Neutrophil (primary cell): ENCODE results near the gene NPEPL1.
"Not testable (repeated sequence)": the region's sequence is repeated elsewhere in the genome, so short reads cannot be mapped to it uniquely, and the experiment has no call there.

Source experiments
- H3K27ac ChIP-seq: fragments of 200-600 bp; sonication (generic); 2 replicates; pipeline ENCODE4 v1.5.1; 2016; ENCODE audit warnings: mild to moderate bottlenecking, moderate library complexity
- H3K27me3 ChIP-seq: fragments of 200-600 bp; sonication (generic); 2 replicates; pipeline ENCODE4 v1.6.0; 2016; ENCODE audit warnings: mild to moderate bottlenecking
- H3K36me3 ChIP-seq: fragments of 200-600 bp; sonication (generic); 2 replicates; pipeline ENCODE4 v1.5.1; 2017
- H3K4me1 ChIP-seq, 2 experiments: fragments of 200-600 bp in 1 of 2; sonication (generic) in 1 of 2; 1 replicate in 1 of 2; 2 replicates in 1 of 2; pipeline versions ENCODE4 v1.5.1 to v1.6.1; 2013 to 2016; ENCODE audit warnings: low read depth in 1 of 2, low read length in 1 of 2, mild to moderate bottlenecking in 1 of 2, moderate library complexity in 1 of 2; ENCODE audit not compliant: control insufficient read depth in 1 of 2, insufficient read depth in 1 of 2
- H3K4me3 ChIP-seq, 2 experiments: fragments of 200-600 bp in 1 of 2; sonication (generic) in 1 of 2; 1 replicate in 1 of 2; 2 replicates in 1 of 2; pipeline ENCODE4 v1.5.1; 2013 to 2016; ENCODE audit warnings: low read depth in 1 of 2, low read length in 1 of 2, mild to moderate bottlenecking in 1 of 2, moderate library complexity in 1 of 2
- H3K9me3 ChIP-seq: fragments of 200-600 bp; sonication (generic); 2 replicates; pipeline ENCODE4 v1.5.1; 2016
- CTCF ChIP-seq: fragments of 200-600 bp; sonication (generic); IDR thresholded peaks from 2 replicates; pipeline ENCODE4 v1.5.1; 2016; ENCODE audit warnings: antibody characterized with exemption

NPEPL1 gene

GRCh38 chr20:58747211-58747610, 54.6 kb downstream of the NPEPL1 start:
- Histone ChIP-seq H3K9me3 (no peaks in the 10 kb centered on the region), H3K4me3 (no peak overlapping the region), H3K27ac (no peak overlapping the region), H3K4me1 (no peaks in the 10 kb centered on the region), H3K36me3 (no peaks in the 10 kb centered on the region), H3K27me3 (peaks cover 50% of the 10 kb centered on the region)
- no peak for TF ChIP-seq CTCF

GRCh38 chr20:58748618-58749017, 56.0 kb downstream of the NPEPL1 start:
- Histone ChIP-seq H3K27ac (no peak overlapping the region), H3K36me3 (no peaks in the 10 kb centered on the region), H3K4me1 (no peaks in the 10 kb centered on the region), H3K4me3 (no peak overlapping the region), H3K27me3 (peaks cover 42% of the 10 kb centered on the region), H3K9me3 (no peaks in the 10 kb centered on the region)
- TF ChIP-seq CTCF: no peak

GRCh38 chr20:58749098-58749769, 56.6 kb downstream of the NPEPL1 start:
- TF ChIP-seq CTCF: no peak
- H3K27ac ChIP-seq: no peak overlapping the region
- H3K27me3 ChIP-seq: peaks cover 44% of the 10 kb centered on the region
- no peaks in the 10 kb centered on the region for H3K36me3 ChIP-seq
- no peaks in the 10 kb centered on the region for H3K9me3 ChIP-seq
- no peak overlapping the region for H3K4me3 ChIP-seq
- no peaks in the 10 kb centered on the region for H3K4me1 ChIP-seq

- no peak overlapping the region for H3K27ac ChIP-seq
- no peak for TF ChIP-seq CTCF
- H3K36me3 ChIP-seq: no peaks in the 10 kb centered on the region
- H3K9me3 ChIP-seq: no peaks in the 10 kb centered on the region
- H3K27me3 ChIP-seq: peaks cover 49% of the 10 kb centered on the region
- H3K4me3 ChIP-seq: no peak overlapping the region
- H3K4me1 ChIP-seq: no peaks in the 10 kb centered on the region
These were observed 57.4 kb downstream of the NPEPL1 start for GRCh38 chr20:58749979-58750378.

- not testable (repeated sequence) for H3K4me1 ChIP-seq, H3K36me3 ChIP-seq, H3K27ac ChIP-seq, H3K4me3 ChIP-seq, H3K9me3 ChIP-seq
- peaks cover 47% of the 10 kb centered on the region for H3K27me3 ChIP-seq
These were observed 58.1 kb downstream of the NPEPL1 start for GRCh38 chr20:58750706-58751105.

- Histone ChIP-seq H3K4me3 (no peak overlapping the region), H3K36me3 (no peaks in the 10 kb centered on the region), H3K4me1 (no peaks in the 10 kb centered on the region), H3K27me3 (peaks cover 44% of the 10 kb centered on the region), H3K27ac (no peak overlapping the region), H3K9me3 (no peaks in the 10 kb centered on the region)
- TF ChIP-seq CTCF: no peak
These were observed 59.4 kb downstream of the NPEPL1 start for GRCh38 chr20:58751979-58752378.
